GM12891 (cell line): Measurements from ENCODE around the gene SAE1.

ENCODE experiments used
- PAX5 ChIP-seq: IDR thresholded peaks from 2 replicates; pipeline ENCODE4 v1.6.1; 2011; ENCODE audit warnings: low read length, moderate library complexity, mild to moderate bottlenecking; ENCODE audit not compliant: insufficient read depth, severe bottlenecking
- POLR2A ChIP-seq: IDR thresholded peaks from 2 replicates; pipeline ENCODE4 v1.6.1; 2011; ENCODE audit warnings: low read depth, low read length, control low read depth
- POLR2AphosphoS5 ChIP-seq: IDR thresholded peaks from 2 replicates; pipeline ENCODE4 v1.6.1; 2011; ENCODE audit warnings: low read depth, low read length, control low read depth

GRCh38 chr19:47111006-47111621 is 19.5 kb upstream of the SAE1 start:
- TF ChIP-seq POLR2AphosphoS5 (no peak; the same call in 1 of the 2 replicates), POLR2A (no peak), PAX5 (peak; percentile 31)
